ENCODE measurements around the gene SAA2.
"Not testable (repeated sequence)": the region's sequence is repeated elsewhere in the genome, so short reads cannot be mapped to it uniquely, and the experiment has no call there.

SAA2 gene

GRCh38 chr11:18248561-18248960, at the start of gene SAA2:
SAA2 (minus strand) TSS chr11:18248668; CDS start chr11:18248011, 657 bp downstream.
- in situ Hi-C loops (cut with HindIII; ENCODE audit: low sequenced_read_pairs), result no loop called here

- in situ Hi-C loops (cut with HindIII; ENCODE audit: low sequenced_read_pairs), result no loop called here
Observed at GRCh38 chr11:18295316-18295715, 46.8 kb upstream of the SAA2 start.

GRCh38 chr11:18294862-18295261, 46.4 kb upstream of the SAA2 start:
- in situ Hi-C loops (cut with HindIII; ENCODE audit: low sequenced_read_pairs), result no loop called here

- in situ Hi-C loops (cut with HindIII; ENCODE audit: low sequenced_read_pairs), result no loop called here
Observed at GRCh38 chr11:18288911-18289310, 40.4 kb upstream of the SAA2 start.

- in situ Hi-C loops (cut with HindIII; ENCODE audit: low sequenced_read_pairs), result no loop called here
Observed at GRCh38 chr11:18285841-18286240, 37.4 kb upstream of the SAA2 start.

GRCh38 chr11:18282626-18283025, 34.2 kb upstream of the SAA2 start:
- in situ Hi-C loops (cut with HindIII; ENCODE audit: low sequenced_read_pairs), result no loop called here

- in situ Hi-C loops (cut with HindIII; ENCODE audit: low sequenced_read_pairs), result no loop called here
Observed at GRCh38 chr11:18280438-18281045, 32.1 kb upstream of the SAA2 start.

- in situ Hi-C loops (cut with HindIII; ENCODE audit: low sequenced_read_pairs), result no loop called here
Observed at GRCh38 chr11:18277565-18278271, 29.2 kb upstream of the SAA2 start.

- in situ Hi-C loops (cut with HindIII; ENCODE audit: low sequenced_read_pairs), result no loop called here
Observed at GRCh38 chr11:18271206-18271605, 22.7 kb upstream of the SAA2 start.

GRCh38 chr11:18270102-18270501, 21.6 kb upstream of the SAA2 start:
- in situ Hi-C loops (cut with HindIII; ENCODE audit: low sequenced_read_pairs), result no loop called here

GRCh38 chr11:18269252-18269651, 20.8 kb upstream of the SAA2 start:
- in situ Hi-C loops (cut with HindIII; ENCODE audit: low sequenced_read_pairs), result not testable (repeated sequence)

- in situ Hi-C loops (cut with HindIII; ENCODE audit: low sequenced_read_pairs), result not testable (repeated sequence)
Observed at GRCh38 chr11:18267335-18268133, 19.1 kb upstream of the SAA2 start.

GRCh38 chr11:18265949-18266348, 17.5 kb upstream of the SAA2 start, which contains the start of gene SAA1:
SAA1 (plus strand) TSS chr11:18266264; CDS start chr11:18266888, 624 bp downstream.
- in situ Hi-C loops (cut with HindIII; ENCODE audit: low sequenced_read_pairs), result no loop called here

GRCh38 chr11:18264677-18265555, 16.4 kb upstream of the SAA2 start:
- in situ Hi-C loops (cut with HindIII; ENCODE audit: low sequenced_read_pairs), result no loop called here

- in situ Hi-C loops (cut with HindIII; ENCODE audit: low sequenced_read_pairs), result no loop called here
Observed at GRCh38 chr11:18264035-18264434, 15.6 kb upstream of the SAA2 start.

GRCh38 chr11:18262681-18263350, 14.3 kb upstream of the SAA2 start:
- in situ Hi-C loops (cut with HindIII; ENCODE audit: low sequenced_read_pairs), result not testable (repeated sequence)

GRCh38 chr11:18261721-18262120, 13.3 kb upstream of the SAA2 start:
- in situ Hi-C loops (cut with HindIII; ENCODE audit: low sequenced_read_pairs), result no loop called here

GRCh38 chr11:18259259-18259658, 10.8 kb upstream of the SAA2 start:
- in situ Hi-C loops (cut with HindIII; ENCODE audit: low sequenced_read_pairs), result no loop called here

- in situ Hi-C loops (cut with HindIII; ENCODE audit: low sequenced_read_pairs), result no loop called here
Observed at GRCh38 chr11:18254781-18255361, 6.4 kb upstream of the SAA2 start.
